IMR-90 (cell line): Measurements from ENCODE around the gene TOP2A. TPM values are rescaled to one million over a fixed set of nuclear protein-coding genes. Genes with fewer than 3 reads are reported as not detected.
A peak's percentile ranks its signal among the peaks of the same experiment; 100 is the strongest.

Experiments
- ATAC-seq: fragments of 200-7000 bp; cut with Tn5 transposase; 2 replicates; pipeline ENCODE4 v1.9.1; 2020; ENCODE audit warnings: low read depth, mild to moderate bottlenecking, moderate library complexity
- BruUV-seq: library from RNA; stranded (reverse); fragments of 400-500 nt; replicated peaks from 2 replicates; lab custom pipeline; 2021; lab: Mats Ljungman, UMichigan
- CTCF ChIA-PET: fragments of 300-600 bp; formaldehyde crosslinking; extraction: SDS; loops from one replicate; lab custom pipeline; 2021; ENCODE audit warnings: antibody characterized with exemption; lab: Yijun Ruan, JAX
- POLR2A ChIA-PET: fragments of 300-600 bp; sonication (Branson Sonifier 250); formaldehyde crosslinking; loops from one replicate; lab custom pipeline; 2022; ENCODE audit warnings: antibody characterized with exemption; ENCODE audit not compliant: unreplicated experiment; lab: Charles Lee
- DNase-seq: peaks from one replicate; pipeline ENCODE4 v3.0.0; 2013
- H2AFZ ChIP-seq: replicated peaks from 2 replicates; pipeline ENCODE3; 2013; ENCODE audit warnings: low read length, mild to moderate bottlenecking; ENCODE audit not compliant: poor library complexity
- H2AK5ac ChIP-seq: 2 replicates; pipeline ENCODE4 v1.6.1; 2013; ENCODE audit warnings: low read depth, low read length, inconsistent platforms
- H2AK9ac ChIP-seq: replicated peaks from 2 replicates; pipeline ENCODE3; 2013; ENCODE audit warnings: mild to moderate bottlenecking, low read depth, low read length, moderate library complexity; ENCODE audit not compliant: poor library complexity
- H2BK120ac ChIP-seq: 2 replicates; pipeline ENCODE4 v1.6.1; 2013; ENCODE audit warnings: low read depth, low read length, inconsistent platforms
- H2BK15ac ChIP-seq: 3 replicates; pipeline ENCODE4 v1.6.1; 2013; ENCODE audit warnings: low read depth, low read length, inconsistent platforms
- H2BK20ac ChIP-seq: 2 replicates; pipeline ENCODE4 v1.6.1; 2013; ENCODE audit warnings: low read depth, mild to moderate bottlenecking, inconsistent platforms, low read length, moderate library complexity
- H2BK5ac ChIP-seq: 2 replicates; pipeline ENCODE4 v1.6.1; 2013; ENCODE audit warnings: mild to moderate bottlenecking, low read depth, low read length, inconsistent platforms; ENCODE audit not compliant: poor library complexity, severe bottlenecking
- H3K14ac ChIP-seq: replicated peaks from 2 replicates; pipeline ENCODE4 v1.6.1; 2013; ENCODE audit warnings: low read depth, low read length, inconsistent platforms
- H3K18ac ChIP-seq: 2 replicates; pipeline ENCODE4 v1.6.1; 2013; ENCODE audit warnings: low read depth, low read length, control low read depth
- H3K23ac ChIP-seq: 2 replicates; pipeline ENCODE4 v1.6.1; 2013; ENCODE audit warnings: low read depth, low read length, inconsistent platforms
- H3K27ac ChIP-seq: 2 replicates; pipeline ENCODE4 v1.5.1; 2013; ENCODE audit warnings: mild to moderate bottlenecking, control low read depth, low read length; ENCODE audit not compliant: insufficient read depth
- H3K27me3 ChIP-seq: 2 replicates; pipeline ENCODE4 v1.6.1; 2013; ENCODE audit warnings: low read length; ENCODE audit not compliant: control insufficient read depth, insufficient read depth
- H3K36me3 ChIP-seq: 2 replicates; pipeline ENCODE4 v1.6.1; 2013; ENCODE audit warnings: low read length, mixed read lengths; ENCODE audit not compliant: control insufficient read depth, insufficient read depth
- H3K4ac ChIP-seq: 2 replicates; pipeline ENCODE4 v1.6.1; 2013; ENCODE audit warnings: low read depth, low read length, inconsistent platforms
- H3K4me1 ChIP-seq: 2 replicates; pipeline ENCODE4 v1.6.1; 2013; ENCODE audit warnings: low read length, mixed read lengths; ENCODE audit not compliant: control insufficient read depth, insufficient read depth
- H3K4me2 ChIP-seq: 2 replicates; pipeline ENCODE4 v1.6.1; 2013; ENCODE audit warnings: low read depth, mild to moderate bottlenecking, control low read depth, low read length, moderate library complexity
- H3K4me3 ChIP-seq: 2 replicates; pipeline ENCODE4 v1.5.1; 2013; ENCODE audit warnings: low read depth, mild to moderate bottlenecking, control low read depth, low read length, moderate library complexity; ENCODE audit not compliant: insufficient read depth
- H3K56ac ChIP-seq: 2 replicates; pipeline ENCODE4 v1.6.1; 2013; ENCODE audit warnings: low read length, inconsistent platforms; ENCODE audit not compliant: insufficient read depth; ENCODE audit errors: extremely low read depth
- H3K79me1 ChIP-seq, 2 experiments: 2 replicates each; pipeline ENCODE4 v1.6.1; 2013; ENCODE audit warnings: low read length in 2 of 2, inconsistent platforms in 1 of 2, low read depth in 1 of 2
- H3K9ac ChIP-seq: 2 replicates; pipeline ENCODE4 v1.6.1; 2013; ENCODE audit warnings: low read depth, low read length, control low read depth
- H3K9me1 ChIP-seq: 2 replicates; pipeline ENCODE4 v1.6.1; 2013; ENCODE audit warnings: low read length, inconsistent platforms; ENCODE audit not compliant: insufficient read depth
- H3K9me3 ChIP-seq: 2 replicates; pipeline ENCODE4 v1.6.1; 2013; ENCODE audit warnings: low read length; ENCODE audit not compliant: control insufficient read depth, insufficient read depth
- H4K20me1 ChIP-seq: 2 replicates; pipeline ENCODE4 v1.6.1; 2013; ENCODE audit warnings: low read length, inconsistent platforms; ENCODE audit not compliant: insufficient read depth
- H4K5ac ChIP-seq: 2 replicates; pipeline ENCODE4 v1.6.1; 2013; ENCODE audit warnings: mild to moderate bottlenecking, low read depth, low read length, control low read depth
- H4K8ac ChIP-seq, 2 experiments: 2 replicates each; pipeline ENCODE4 v1.6.1; 2013; ENCODE audit warnings: low read depth in 2 of 2, low read length in 2 of 2, control low read depth in 1 of 2, inconsistent platforms in 1 of 2
- H4K91ac ChIP-seq: 2 replicates; pipeline ENCODE4 v1.6.1; 2013; ENCODE audit warnings: low read depth, low read length, inconsistent platforms; ENCODE audit not compliant: insufficient read depth
- CHD1 ChIP-seq: IDR thresholded peaks from 2 replicates; pipeline ENCODE4 v1.6.1; 2012; ENCODE audit warnings: low read depth, low read length, improper control_type of control experiment
- MAZ ChIP-seq: IDR thresholded peaks from 2 replicates; pipeline ENCODE4 v1.6.1; 2012; ENCODE audit warnings: low read depth, mild to moderate bottlenecking, low read length, improper control_type of control experiment, moderate library complexity, borderline replicate concordance
- WGBS, 2 experiments: methylation state at CpG; one replicate each; pipeline versions ENCODE4 v1.1.5 to v1.1.7; 2013; ENCODE audit warnings: missing lambda C conversion rate in 2 of 2; ENCODE audit not compliant: insufficient read length in 1 of 2; ENCODE audit errors: extremely low coverage in 2 of 2; 5-methylcytosine and 5-hydroxymethylcytosine counted together
- dilution Hi-C: fragments of 300-500 bp; cut with HindIII; formaldehyde crosslinking; loops from one replicate; pipeline ENCODE4 v1.14.3; 2018; ENCODE audit warnings: low sequenced_read_pairs; ENCODE audit not compliant: unreplicated experiment
- in situ Hi-C: fragments of 300-500 bp; cut with MboI; formaldehyde crosslinking; loops from 3 replicates; pipeline ENCODE4 v1.14.3; 2019; ENCODE audit warnings: low sequenced_read_pairs, inconsistent platforms, mixed read lengths
- intact Hi-C: fragments of 100-400 bp; cut with micrococcal nuclease; formaldehyde crosslinking; loops from 2 replicates; pipeline ENCODE4 v1.10.0; 2022
- polyA plus RNA-seq, 3 experiments: library from polyadenylated mRNA; depleted of rRNA; stranded (reverse); fragments of >200 nt; gene quantifications; 2 replicates each; pipeline ENCODE4 v1.2.3, GENCODE V29; 2012; ENCODE audit warnings: low replicate concordance in 1 of 3
- total RNA-seq: library from RNA; depleted of rRNA; stranded (reverse); fragments of >200 nt; gene quantifications from 2 replicates; pipeline ENCODE4 v1.2.3, GENCODE V29; 2012

The TOP2A gene
- total and polyA plus RNA-seq, 2 of the 4 experiments (the other 2 are of a cell fraction), result 43.4 to 68.5 TPM

DNA sequence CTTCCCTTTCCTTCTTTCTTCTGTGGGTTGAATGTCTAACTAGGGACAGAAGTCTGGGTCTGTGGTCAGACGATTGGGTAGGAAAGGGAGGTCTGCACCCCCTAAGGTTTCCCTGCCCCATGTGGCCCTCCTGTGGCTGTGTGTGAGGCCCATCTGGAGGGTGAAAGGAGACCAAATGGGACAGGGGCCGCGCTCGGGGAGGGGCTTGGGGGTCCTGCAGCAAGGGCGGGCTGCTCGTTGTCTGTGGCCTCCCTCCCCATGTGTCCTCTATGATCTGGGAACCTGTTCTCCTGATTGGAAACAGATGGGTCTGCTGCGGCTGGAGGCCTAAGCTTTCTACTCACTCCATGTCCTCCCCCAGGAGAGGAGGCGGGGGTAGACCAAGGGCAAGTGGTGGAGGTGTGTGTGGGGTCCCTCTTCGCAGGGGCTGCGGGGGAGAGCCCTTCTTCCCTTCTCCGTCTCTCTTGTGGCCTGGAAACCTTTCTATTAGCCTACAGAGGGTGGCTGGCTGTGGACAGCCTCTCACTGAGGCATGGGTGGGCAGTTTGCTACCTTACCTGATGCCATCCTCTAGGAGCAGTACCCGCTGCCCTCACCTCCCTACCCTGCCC is 44.1 kb upstream of the TOP2A start:
- Histone ChIP-seq H3K56ac (no peak overlapping the region), H2BK15ac (no peak overlapping the region), H3K14ac (peak overlapping the region; percentile 41; the same call in 1 of the 2 replicates), H3K27ac (peak overlapping the region; percentile 36; the same call in 1 of the 2 replicates), H3K4me1 (peaks cover 22% of the 10 kb centered on the region), H3K36me3 (peaks cover 25% of the 10 kb centered on the region), H2BK120ac (no peak overlapping the region), H3K27me3 (no peaks in the 10 kb centered on the region), H2AK5ac (peak overlapping the region; percentile 51; the same call in 1 of the 2 replicates), H3K18ac (no peak overlapping the region), H2AK9ac (peak overlapping the region; percentile 65), H4K5ac (no peak overlapping the region), H2BK20ac (no peak overlapping the region; the same call in 1 of the 2 replicates), H3K9ac (no peak overlapping the region), H2BK5ac (peak overlapping the region; percentile 37), H4K8ac (0 out of 4 replicates have a peak overlapping the region, but pooled peaks of 1 of the 2 experiments have one; percentile 10), H2AFZ (peak overlapping the region; percentile 33), H3K79me1 (peaks cover 0 to 21% of the 10 kb centered on the region in 2 experiments; a peak in 2 of 4 replicates), H3K9me1 (peaks cover 31% of the 10 kb centered on the region), H3K23ac (no peak overlapping the region), H3K4ac (peak overlapping the region; percentile 26; the same call in 1 of the 2 replicates), H4K91ac (peak overlapping the region; percentile 22; the same call in 1 of the 2 replicates), H3K4me3 (no peak overlapping the region), H4K20me1 (peaks cover 29% of the 10 kb centered on the region), H3K9me3 (no peaks in the 10 kb centered on the region), H3K4me2 (no peak overlapping the region)
- no TSS peak for BruUV-seq
- no peak for DNase-seq
- CTCF ChIA-PET, result interaction anchor here (1.5 kb wide), 1 partner anchor 96 kb away, joined by 4 read pairs; no protein-coding TSS in a partner anchor
- intact Hi-C loops (no loop called here), dilution Hi-C loops (no loop called here), in situ Hi-C loops (no loop called here)
- WGBS, 2 experiments, result no CpG with 5 or more reads among the region's 12 CpGs
- POLR2A ChIA-PET, result no interaction called here
- ATAC-seq, result peak; percentile 1
- TF ChIP-seq MAZ, result peak; percentile 35; the same call in 1 of the 2 replicates
- TF ChIP-seq CHD1, result no peak
